ENCODE results near the gene EIF4B. TPM values are rescaled to one million over a fixed set of nuclear protein-coding genes. Genes with fewer than 3 reads are reported as not detected.

Gene EIF4B
- total and polyA plus RNA-seq, 9 of the 15 experiments (the other 6 are each of a cell fraction or from before 2014, with no cell fraction given): 138 to 669 (median 552) TPM

DNA sequence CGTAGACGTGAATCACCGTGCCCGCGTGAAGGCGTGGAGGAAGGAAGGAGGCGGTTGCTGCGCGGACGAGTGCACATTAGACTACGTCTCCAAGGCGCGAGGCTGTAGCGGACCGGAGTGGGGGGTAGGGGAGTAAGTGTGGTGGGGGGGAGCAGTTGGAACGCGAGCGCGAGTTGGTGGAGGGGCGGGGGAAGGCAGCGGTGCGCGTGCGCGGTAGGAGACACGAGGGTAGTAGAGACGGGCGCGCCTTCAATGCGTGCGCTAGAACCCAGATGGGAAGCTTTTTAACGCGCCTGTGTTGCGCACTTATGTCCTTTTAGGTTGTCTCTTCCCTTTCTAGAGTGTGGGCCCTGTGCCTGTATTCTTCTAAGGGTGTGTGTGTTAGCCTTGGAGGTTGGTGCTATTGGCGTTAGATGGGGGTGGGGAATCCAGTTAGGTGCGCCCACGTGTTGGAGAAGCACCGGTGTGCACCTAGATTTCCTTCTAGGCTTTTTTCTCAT, 604 bp downstream of the EIF4B start (continued):
- TF ChIP-seq ATF1 (CRISPR knock-in tag; IDR thresholded peaks at IDR 0.05): peak; percentile 52; the same call in 1 of the 2 replicates
- TF ChIP-seq ATF1 (tag; IDR thresholded peaks at IDR 0.05): no peak
- no peak for TF ChIP-seq RAD21 (CRISPR knock-in tag; conservative IDR thresholded peaks at IDR 0.05 in 1 of 2, IDR thresholded peaks at IDR 0.05 in 1 of 2)
- no peak for TF ChIP-seq POLR2B (IDR thresholded peaks at IDR 0.05; ENCODE audit: low read depth, partially characterized antibody)
- TF ChIP-seq ZNF212 (CRISPR knock-in tag; IDR thresholded peaks at IDR 0.05): no peak
- no peak for TF ChIP-seq BRF1 (IDR thresholded peaks at IDR 0.05; ENCODE audit: borderline replicate concordance, extremely low read depth, insufficient read length)
- TF ChIP-seq MAFK (IDR thresholded peaks at IDR 0.05; ENCODE audit: low read length): no peak
- TF ChIP-seq, protein P1, sequence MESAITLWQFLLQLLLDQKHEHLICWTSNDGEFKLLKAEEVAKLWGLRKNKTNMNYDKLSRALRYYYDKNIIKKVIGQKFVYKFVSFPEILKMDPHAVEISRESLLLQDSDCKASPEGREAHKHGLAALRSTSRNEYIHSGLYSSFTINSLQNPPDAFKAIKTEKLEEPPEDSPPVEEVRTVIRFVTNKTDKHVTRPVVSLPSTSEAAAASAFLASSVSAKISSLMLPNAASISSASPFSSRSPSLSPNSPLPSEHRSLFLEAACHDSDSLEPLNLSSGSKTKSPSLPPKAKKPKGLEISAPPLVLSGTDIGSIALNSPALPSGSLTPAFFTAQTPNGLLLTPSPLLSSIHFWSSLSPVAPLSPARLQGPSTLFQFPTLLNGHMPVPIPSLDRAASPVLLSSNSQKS (CRISPR knock-in tag; IDR thresholded peaks at IDR 0.05): no peak
- no peak for TF ChIP-seq JUNB (CRISPR knock-in tag; conservative IDR thresholded peaks at IDR 0.05)
- no peak for TF ChIP-seq HNRNPK (IDR thresholded peaks at IDR 0.05; ENCODE audit: low read depth, low read length, poor library complexity, severe bottlenecking)
- no peak for TF ChIP-seq NCOA6 (IDR thresholded peaks at IDR 0.05)
- no peak for TF ChIP-seq SNRNP70 (optimal IDR thresholded peaks at IDR 0.05; ENCODE audit: low read depth, low read length)
- 0 out of 2 replicates have a peak, but pooled peaks have one; percentile 32 for TF ChIP-seq ZNF324 (CRISPR knock-in tag; IDR thresholded peaks at IDR 0.05)
- TF ChIP-seq ZNF133 (CRISPR knock-in tag; IDR thresholded peaks at IDR 0.05): no peak
- TF ChIP-seq DPF2 (IDR thresholded peaks at IDR 0.05): no peak
- peak; percentile 65; the same call in 1 of the 2 replicates for TF ChIP-seq POLR2AphosphoS5 (IDR thresholded peaks at IDR 0.05; ENCODE audit: control insufficient read depth, insufficient read depth, low read depth, low read length)
- TF ChIP-seq, protein P2, sequence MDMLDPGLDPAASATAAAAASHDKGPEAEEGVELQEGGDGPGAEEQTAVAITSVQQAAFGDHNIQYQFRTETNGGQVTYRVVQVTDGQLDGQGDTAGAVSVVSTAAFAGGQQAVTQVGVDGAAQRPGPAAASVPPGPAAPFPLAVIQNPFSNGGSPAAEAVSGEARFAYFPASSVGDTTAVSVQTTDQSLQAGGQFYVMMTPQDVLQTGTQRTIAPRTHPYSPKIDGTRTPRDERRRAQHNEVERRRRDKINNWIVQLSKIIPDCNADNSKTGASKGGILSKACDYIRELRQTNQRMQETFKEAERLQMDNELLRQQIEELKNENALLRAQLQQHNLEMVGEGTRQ (CRISPR knock-in tag; IDR thresholded peaks at IDR 0.05): no peak
- TF ChIP-seq NBN (IDR thresholded peaks at IDR 0.05; ENCODE audit: low read depth): 0 out of 2 replicates have a peak, but pooled peaks have one; percentile 17
- TF ChIP-seq KDM4B (IDR thresholded peaks at IDR 0.05; ENCODE audit: borderline replicate concordance in 2 of 2, low read depth in 1 of 2): no peak
- TF ChIP-seq CBFA2T2 (conservative IDR thresholded peaks at IDR 0.05): no peak
- TF ChIP-seq, protein P3, sequence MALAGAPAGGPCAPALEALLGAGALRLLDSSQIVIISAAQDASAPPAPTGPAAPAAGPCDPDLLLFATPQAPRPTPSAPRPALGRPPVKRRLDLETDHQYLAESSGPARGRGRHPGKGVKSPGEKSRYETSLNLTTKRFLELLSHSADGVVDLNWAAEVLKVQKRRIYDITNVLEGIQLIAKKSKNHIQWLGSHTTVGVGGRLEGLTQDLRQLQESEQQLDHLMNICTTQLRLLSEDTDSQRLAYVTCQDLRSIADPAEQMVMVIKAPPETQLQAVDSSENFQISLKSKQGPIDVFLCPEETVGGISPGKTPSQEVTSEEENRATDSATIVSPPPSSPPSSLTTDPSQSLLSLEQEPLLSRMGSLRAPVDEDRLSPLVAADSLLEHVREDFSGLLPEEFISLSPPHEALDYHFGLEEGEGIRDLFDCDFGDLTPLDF (CRISPR knock-in tag; IDR thresholded peaks at IDR 0.05): peak; percentile 65; the same call in 1 of the 2 replicates
- TF ChIP-seq, protein P4, sequence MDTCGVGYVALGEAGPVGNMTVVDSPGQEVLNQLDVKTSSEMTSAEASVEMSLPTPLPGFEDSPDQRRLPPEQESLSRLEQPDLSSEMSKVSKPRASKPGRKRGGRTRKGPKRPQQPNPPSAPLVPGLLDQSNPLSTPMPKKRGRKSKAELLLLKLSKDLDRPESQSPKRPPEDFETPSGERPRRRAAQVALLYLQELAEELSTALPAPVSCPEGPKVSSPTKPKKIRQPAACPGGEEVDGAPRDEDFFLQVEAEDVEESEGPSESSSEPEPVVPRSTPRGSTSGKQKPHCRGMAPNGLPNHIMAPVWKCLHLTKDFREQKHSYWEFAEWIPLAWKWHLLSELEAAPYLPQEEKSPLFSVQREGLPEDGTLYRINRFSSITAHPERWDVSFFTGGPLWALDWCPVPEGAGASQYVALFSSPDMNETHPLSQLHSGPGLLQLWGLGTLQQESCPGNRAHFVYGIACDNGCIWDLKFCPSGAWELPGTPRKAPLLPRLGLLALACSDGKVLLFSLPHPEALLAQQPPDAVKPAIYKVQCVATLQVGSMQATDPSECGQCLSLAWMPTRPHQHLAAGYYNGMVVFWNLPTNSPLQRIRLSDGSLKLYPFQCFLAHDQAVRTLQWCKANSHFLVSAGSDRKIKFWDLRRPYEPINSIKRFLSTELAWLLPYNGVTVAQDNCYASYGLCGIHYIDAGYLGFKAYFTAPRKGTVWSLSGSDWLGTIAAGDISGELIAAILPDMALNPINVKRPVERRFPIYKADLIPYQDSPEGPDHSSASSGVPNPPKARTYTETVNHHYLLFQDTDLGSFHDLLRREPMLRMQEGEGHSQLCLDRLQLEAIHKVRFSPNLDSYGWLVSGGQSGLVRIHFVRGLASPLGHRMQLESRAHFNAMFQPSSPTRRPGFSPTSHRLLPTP (IDR thresholded peaks at IDR 0.05; ENCODE audit: borderline replicate concordance, extremely low read depth, insufficient read length): no peak
